DMS79 (cell line): Measurements from ENCODE around the gene CPPED1.
A peak's percentile ranks its signal among the peaks of the same experiment; 100 is the strongest.

Experiments
- DNase-seq: peaks from one replicate; lab custom pipeline; 2025; lab: John Stamatoyannopoulos, UW

The CPPED1 gene

GRCh38 chr16:12682432-12683165 lies 121.1 kb downstream of the CPPED1 start:
- no peak for DNase-seq

GRCh38 chr16:12681653-12682052 lies 122.0 kb downstream of the CPPED1 start:
- DNase-seq = no peak

- DNase-seq = no peak
These were observed 123.2 kb downstream of the CPPED1 start for GRCh38 chr16:12680531-12680930.

- no peak for DNase-seq
These were observed 123.9 kb downstream of the CPPED1 start for GRCh38 chr16:12679660-12680272.

GRCh38 chr16:12678983-12679382 lies 124.7 kb downstream of the CPPED1 start:
- no peak for DNase-seq

- no peak for DNase-seq
These were observed 126.2 kb downstream of the CPPED1 start for GRCh38 chr16:12677502-12677901.

- no peak for DNase-seq
These were observed 127.8 kb downstream of the CPPED1 start for GRCh38 chr16:12675852-12676251.

- no peak for DNase-seq
These were observed 128.6 kb downstream of the CPPED1 start for GRCh38 chr16:12675046-12675445.

- no peak for DNase-seq
These were observed 129.2 kb downstream of the CPPED1 start for GRCh38 chr16:12674524-12674923.

- no peak for DNase-seq
These were observed 129.6 kb downstream of the CPPED1 start for GRCh38 chr16:12674071-12674470.

- no peak for DNase-seq
These were observed 130.2 kb downstream of the CPPED1 start for GRCh38 chr16:12673466-12673865.

GRCh38 chr16:12672986-12673385 lies 130.7 kb downstream of the CPPED1 start:
- peak; percentile 38 for DNase-seq

GRCh38 chr16:12669908-12670307 lies 133.8 kb downstream of the CPPED1 start:
- DNase-seq = no peak

GRCh38 chr16:12667909-12668308 lies 135.8 kb downstream of the CPPED1 start:
- DNase-seq = no peak

GRCh38 chr16:12664164-12664733 lies 139.4 kb downstream of the CPPED1 start:
- peak; percentile 2 for DNase-seq

GRCh38 chr16:12661656-12662172 lies 142.0 kb downstream of the CPPED1 start:
- DNase-seq = no peak

GRCh38 chr16:12659871-12660270 lies 143.8 kb downstream of the CPPED1 start:
- DNase-seq = no peak

GRCh38 chr16:12658506-12658905 lies 145.2 kb downstream of the CPPED1 start:
- DNase-seq = no peak

- DNase-seq = no peak
These were observed 148.2 kb downstream of the CPPED1 start for GRCh38 chr16:12655537-12655936.

GRCh38 chr16:12653820-12654392 lies 149.8 kb downstream of the CPPED1 start:
- DNase-seq = no peak

- no peak for DNase-seq
These were observed 150.8 kb downstream of the CPPED1 start for GRCh38 chr16:12652924-12653323.

- DNase-seq = no peak
These were observed 151.7 kb downstream of the CPPED1 start for GRCh38 chr16:12651765-12652512.
